IMR-90 (cell line): ENCODE results near the gene GNAO1. TPM values are rescaled to one million over a fixed set of nuclear protein-coding genes. Genes with fewer than 3 reads are reported as not detected.

Experiments used
- ATAC-seq: fragments of 200-7000 bp; cut with Tn5 transposase; 2 replicates; pipeline ENCODE4 v1.9.1; 2020; ENCODE audit warnings: low read depth, mild to moderate bottlenecking, moderate library complexity
- BruUV-seq: library from RNA; stranded (reverse); fragments of 400-500 nt; replicated peaks from 2 replicates; lab custom pipeline; 2021; lab: Mats Ljungman, UMichigan
- CTCF ChIA-PET: fragments of 300-600 bp; formaldehyde crosslinking; extraction: SDS; loops from one replicate; lab custom pipeline; 2021; ENCODE audit warnings: antibody characterized with exemption; lab: Yijun Ruan, JAX
- POLR2A ChIA-PET: fragments of 300-600 bp; sonication (Branson Sonifier 250); formaldehyde crosslinking; loops from one replicate; lab custom pipeline; 2022; ENCODE audit warnings: antibody characterized with exemption; ENCODE audit not compliant: unreplicated experiment; lab: Charles Lee
- DNase-seq: peaks from one replicate; pipeline ENCODE4 v3.0.0; 2013
- H2AFZ ChIP-seq: replicated peaks from 2 replicates; pipeline ENCODE3; 2013; ENCODE audit warnings: low read length, mild to moderate bottlenecking; ENCODE audit not compliant: poor library complexity
- H2AK5ac ChIP-seq: 2 replicates; pipeline ENCODE4 v1.6.1; 2013; ENCODE audit warnings: low read depth, low read length, inconsistent platforms
- H2AK9ac ChIP-seq: replicated peaks from 2 replicates; pipeline ENCODE3; 2013; ENCODE audit warnings: mild to moderate bottlenecking, low read depth, low read length, moderate library complexity; ENCODE audit not compliant: poor library complexity
- H2BK120ac ChIP-seq: 2 replicates; pipeline ENCODE4 v1.6.1; 2013; ENCODE audit warnings: low read depth, low read length, inconsistent platforms
- H2BK15ac ChIP-seq: 3 replicates; pipeline ENCODE4 v1.6.1; 2013; ENCODE audit warnings: low read depth, low read length, inconsistent platforms
- H2BK20ac ChIP-seq: 2 replicates; pipeline ENCODE4 v1.6.1; 2013; ENCODE audit warnings: low read depth, mild to moderate bottlenecking, inconsistent platforms, low read length, moderate library complexity
- H2BK5ac ChIP-seq: 2 replicates; pipeline ENCODE4 v1.6.1; 2013; ENCODE audit warnings: mild to moderate bottlenecking, low read depth, low read length, inconsistent platforms; ENCODE audit not compliant: poor library complexity, severe bottlenecking
- H3K14ac ChIP-seq: replicated peaks from 2 replicates; pipeline ENCODE4 v1.6.1; 2013; ENCODE audit warnings: low read depth, low read length, inconsistent platforms
- H3K18ac ChIP-seq: 2 replicates; pipeline ENCODE4 v1.6.1; 2013; ENCODE audit warnings: low read depth, low read length, control low read depth
- H3K23ac ChIP-seq: 2 replicates; pipeline ENCODE4 v1.6.1; 2013; ENCODE audit warnings: low read depth, low read length, inconsistent platforms
- H3K27ac ChIP-seq: 2 replicates; pipeline ENCODE4 v1.5.1; 2013; ENCODE audit warnings: mild to moderate bottlenecking, control low read depth, low read length; ENCODE audit not compliant: insufficient read depth
- H3K27me3 ChIP-seq: 2 replicates; pipeline ENCODE4 v1.6.1; 2013; ENCODE audit warnings: low read length; ENCODE audit not compliant: control insufficient read depth, insufficient read depth
- H3K36me3 ChIP-seq: 2 replicates; pipeline ENCODE4 v1.6.1; 2013; ENCODE audit warnings: low read length, mixed read lengths; ENCODE audit not compliant: control insufficient read depth, insufficient read depth
- H3K4ac ChIP-seq: 2 replicates; pipeline ENCODE4 v1.6.1; 2013; ENCODE audit warnings: low read depth, low read length, inconsistent platforms
- H3K4me1 ChIP-seq: 2 replicates; pipeline ENCODE4 v1.6.1; 2013; ENCODE audit warnings: low read length, mixed read lengths; ENCODE audit not compliant: control insufficient read depth, insufficient read depth
- H3K4me2 ChIP-seq: 2 replicates; pipeline ENCODE4 v1.6.1; 2013; ENCODE audit warnings: low read depth, mild to moderate bottlenecking, control low read depth, low read length, moderate library complexity
- H3K4me3 ChIP-seq: 2 replicates; pipeline ENCODE4 v1.5.1; 2013; ENCODE audit warnings: low read depth, mild to moderate bottlenecking, control low read depth, low read length, moderate library complexity; ENCODE audit not compliant: insufficient read depth
- H3K56ac ChIP-seq: 2 replicates; pipeline ENCODE4 v1.6.1; 2013; ENCODE audit warnings: low read length, inconsistent platforms; ENCODE audit not compliant: insufficient read depth; ENCODE audit errors: extremely low read depth
- H3K79me1 ChIP-seq, 2 experiments: 2 replicates each; pipeline ENCODE4 v1.6.1; 2013; ENCODE audit warnings: low read length in 2 of 2, inconsistent platforms in 1 of 2, low read depth in 1 of 2
- H3K9ac ChIP-seq: 2 replicates; pipeline ENCODE4 v1.6.1; 2013; ENCODE audit warnings: low read depth, low read length, control low read depth
- H3K9me1 ChIP-seq: 2 replicates; pipeline ENCODE4 v1.6.1; 2013; ENCODE audit warnings: low read length, inconsistent platforms; ENCODE audit not compliant: insufficient read depth
- H3K9me3 ChIP-seq: 2 replicates; pipeline ENCODE4 v1.6.1; 2013; ENCODE audit warnings: low read length; ENCODE audit not compliant: control insufficient read depth, insufficient read depth
- H4K20me1 ChIP-seq: 2 replicates; pipeline ENCODE4 v1.6.1; 2013; ENCODE audit warnings: low read length, inconsistent platforms; ENCODE audit not compliant: insufficient read depth
- H4K5ac ChIP-seq: 2 replicates; pipeline ENCODE4 v1.6.1; 2013; ENCODE audit warnings: mild to moderate bottlenecking, low read depth, low read length, control low read depth
- H4K8ac ChIP-seq, 2 experiments: 2 replicates each; pipeline ENCODE4 v1.6.1; 2013; ENCODE audit warnings: low read depth in 2 of 2, low read length in 2 of 2, control low read depth in 1 of 2, inconsistent platforms in 1 of 2
- H4K91ac ChIP-seq: 2 replicates; pipeline ENCODE4 v1.6.1; 2013; ENCODE audit warnings: low read depth, low read length, inconsistent platforms; ENCODE audit not compliant: insufficient read depth
- BHLHE40 ChIP-seq: fragments of 150-350 bp; IDR thresholded peaks from 2 replicates; pipeline ENCODE4 v1.6.1; 2016; ENCODE audit warnings: mild to moderate bottlenecking, low read depth, low read length
- CEBPB ChIP-seq: IDR thresholded peaks from 2 replicates; pipeline ENCODE4 v1.6.1; 2012; ENCODE audit warnings: low read depth, low read length, improper control_type of control experiment
- CHD1 ChIP-seq: IDR thresholded peaks from 2 replicates; pipeline ENCODE4 v1.6.1; 2012; ENCODE audit warnings: low read depth, low read length, improper control_type of control experiment
- CTCF ChIP-seq: conservative IDR thresholded peaks from 2 replicates; pipeline ENCODE4 v1.5.1; 2012; ENCODE audit warnings: mild to moderate bottlenecking, low read depth, low read length, improper control_type of control experiment
- ELK1 ChIP-seq: fragments of 150-350 bp; IDR thresholded peaks from 2 replicates; pipeline ENCODE4 v1.6.1; 2016; ENCODE audit warnings: low read depth, mild to moderate bottlenecking, low read length, moderate library complexity, borderline replicate concordance
- FOS ChIP-seq: fragments of 150-350 bp; IDR thresholded peaks from 2 replicates; pipeline ENCODE4 v1.6.1; 2016; ENCODE audit warnings: low read depth, low read length
- MAFK ChIP-seq: IDR thresholded peaks from 2 replicates; pipeline ENCODE4 v1.6.1; 2012; ENCODE audit warnings: low read depth, low read length, improper control_type of control experiment
- MAZ ChIP-seq: IDR thresholded peaks from 2 replicates; pipeline ENCODE4 v1.6.1; 2012; ENCODE audit warnings: low read depth, mild to moderate bottlenecking, low read length, improper control_type of control experiment, moderate library complexity, borderline replicate concordance
- MXI1 ChIP-seq: IDR thresholded peaks from 2 replicates; pipeline ENCODE4 v1.6.1; 2012; ENCODE audit warnings: low read depth, mild to moderate bottlenecking, low read length, moderate library complexity, borderline replicate concordance
- RAD21 ChIP-seq: IDR thresholded peaks from 2 replicates; pipeline ENCODE4 v1.6.1; 2012; ENCODE audit warnings: low read length, improper control_type of control experiment
- RCOR1 ChIP-seq: IDR thresholded peaks from 2 replicates; pipeline ENCODE4 v1.6.1; 2012; ENCODE audit warnings: mild to moderate bottlenecking, low read length, improper control_type of control experiment; ENCODE audit not compliant: insufficient replicate concordance
- RFX5 ChIP-seq: IDR thresholded peaks from 2 replicates; pipeline ENCODE4 v1.8.0; 2012; ENCODE audit warnings: low read depth, mild to moderate bottlenecking, low read length, moderate library complexity
- SMC3 ChIP-seq: fragments of 150-350 bp; IDR thresholded peaks from 2 replicates; pipeline ENCODE4 v1.6.1; 2016; ENCODE audit warnings: low read depth, mild to moderate bottlenecking, antibody characterized with exemption, low read length, moderate library complexity
- USF2 ChIP-seq: fragments of 150-350 bp; IDR thresholded peaks from 2 replicates; pipeline ENCODE4 v1.6.1; 2017; ENCODE audit warnings: mild to moderate bottlenecking, antibody characterized with exemption, low read length, low read depth
- WGBS, 2 experiments: methylation state at CpG; one replicate each; pipeline versions ENCODE4 v1.1.5 to v1.1.7; 2013; ENCODE audit warnings: missing lambda C conversion rate in 2 of 2; ENCODE audit not compliant: insufficient read length in 1 of 2; ENCODE audit errors: extremely low coverage in 2 of 2; 5-methylcytosine and 5-hydroxymethylcytosine counted together
- dilution Hi-C: fragments of 300-500 bp; cut with HindIII; formaldehyde crosslinking; loops from one replicate; pipeline ENCODE4 v1.14.3; 2018; ENCODE audit warnings: low sequenced_read_pairs; ENCODE audit not compliant: unreplicated experiment
- in situ Hi-C: fragments of 300-500 bp; cut with MboI; formaldehyde crosslinking; loops from 3 replicates; pipeline ENCODE4 v1.14.3; 2019; ENCODE audit warnings: low sequenced_read_pairs, inconsistent platforms, mixed read lengths
- intact Hi-C: fragments of 100-400 bp; cut with micrococcal nuclease; formaldehyde crosslinking; loops from 2 replicates; pipeline ENCODE4 v1.10.0; 2022
- polyA plus RNA-seq, 3 experiments: library from polyadenylated mRNA; depleted of rRNA; stranded (reverse); fragments of >200 nt; gene quantifications; 2 replicates each; pipeline ENCODE4 v1.2.3, GENCODE V29; 2012; ENCODE audit warnings: low replicate concordance in 1 of 3
- total RNA-seq: library from RNA; depleted of rRNA; stranded (reverse); fragments of >200 nt; gene quantifications from 2 replicates; pipeline ENCODE4 v1.2.3, GENCODE V29; 2012

The GNAO1 gene
- total and polyA plus RNA-seq, 2 of the 4 experiments (the other 2 are of a cell fraction), result under 0.01 to 0.07 TPM

- Histone ChIP-seq H3K79me1 (no peaks in the 10 kb centered on the region), H3K9me3 (no peaks in the 10 kb centered on the region), H2AK5ac (no peak overlapping the region), H4K20me1 (no peaks in the 10 kb centered on the region), H2BK5ac (no peak overlapping the region), H2BK20ac (no peak overlapping the region), H4K91ac (no peak overlapping the region), H3K4ac (no peak overlapping the region), H2AK9ac (no peak overlapping the region), H3K4me3 (no peak overlapping the region), H3K56ac (no peak overlapping the region), H3K23ac (no peak overlapping the region), H3K4me2 (no peak overlapping the region), H2AFZ (no peak overlapping the region), H3K18ac (no peak overlapping the region), H2BK120ac (no peak overlapping the region), H3K9me1 (no peaks in the 10 kb centered on the region), H3K4me1 (no peaks in the 10 kb centered on the region), H3K9ac (no peak overlapping the region), H3K27ac (no peak overlapping the region), H3K36me3 (no peaks in the 10 kb centered on the region), H3K27me3 (no peaks in the 10 kb centered on the region; the same call in 1 of the 2 replicates), H4K5ac (no peak overlapping the region), H4K8ac (no peak overlapping the region), H2BK15ac (no peak overlapping the region), H3K14ac (no peak overlapping the region)
- TF ChIP-seq CTCF, result no peak
- no peak for TF ChIP-seq USF2
- no peak for TF ChIP-seq FOS
- no peak for TF ChIP-seq CHD1
- TF ChIP-seq CEBPB, result no peak
- no peak for TF ChIP-seq SMC3
- TF ChIP-seq BHLHE40, result no peak
- no peak for TF ChIP-seq RCOR1
- no peak for TF ChIP-seq RAD21
- TF ChIP-seq RFX5, result no peak
- TF ChIP-seq MXI1, result no peak
- no peak for TF ChIP-seq MAFK
- TF ChIP-seq ELK1, result no peak
- TF ChIP-seq MAZ, result no peak
- intact Hi-C loops, result no loop called here
- CTCF ChIA-PET, result no interaction called here
- POLR2A ChIA-PET, result no interaction called here
- BruUV-seq, result no TSS peak
- WGBS, 2 experiments, result no CpG with 5 or more reads among the region's 1 CpG
- dilution Hi-C loops, result no loop called here
- no peak for ATAC-seq
- in situ Hi-C loops, result no loop called here
- no peak for DNase-seq
Measured at GRCh38 chr16:56206951-56207350, 15.7 kb downstream of the GNAO1 start.
